A549 (cell line): ENCODE data around the gene MED13L.

Experiments
- CTCF ChIP-seq: fragments of >200 bp; sonication (Bioruptor Twin); formaldehyde crosslinking; IDR thresholded peaks from 3 replicates; pipeline ENCODE4 v1.5.1; 2016
- REST ChIP-seq: fragments of 200-600 bp; sonication (generic); IDR thresholded peaks from 2 replicates; pipeline ENCODE4 v1.6.1; 2016; ENCODE audit warnings: antibody characterized with exemption, mild to moderate bottlenecking, moderate library complexity

GRCh38 chr12:116068371-116068770 lies 209.1 kb downstream of the MED13L start:
- TF ChIP-seq CTCF (no peak), REST (no peak)
